Measurements from ENCODE around the gene SIL1.

GRCh38 chr5:139131921-139132432 lies 66.2 kb downstream of the SIL1 start:
- TF ChIP-seq CTCF (IDR thresholded peaks at IDR 0.05) (no peak), POLR2AphosphoS5 (IDR thresholded peaks at IDR 0.05) (no peak)
